Measurements from ENCODE around the gene MAN2B1. TPM values are rescaled to one million over a fixed set of nuclear protein-coding genes. Genes with fewer than 3 reads are reported as not detected.
"Not testable (repeated sequence)": the region's sequence is repeated elsewhere in the genome, so short reads cannot be mapped to it uniquely, and the experiment has no call there.

Gene MAN2B1
- polyA plus RNA-seq, 4 donors = 25.0 to 33.6 (median 30.1) TPM

DNA sequence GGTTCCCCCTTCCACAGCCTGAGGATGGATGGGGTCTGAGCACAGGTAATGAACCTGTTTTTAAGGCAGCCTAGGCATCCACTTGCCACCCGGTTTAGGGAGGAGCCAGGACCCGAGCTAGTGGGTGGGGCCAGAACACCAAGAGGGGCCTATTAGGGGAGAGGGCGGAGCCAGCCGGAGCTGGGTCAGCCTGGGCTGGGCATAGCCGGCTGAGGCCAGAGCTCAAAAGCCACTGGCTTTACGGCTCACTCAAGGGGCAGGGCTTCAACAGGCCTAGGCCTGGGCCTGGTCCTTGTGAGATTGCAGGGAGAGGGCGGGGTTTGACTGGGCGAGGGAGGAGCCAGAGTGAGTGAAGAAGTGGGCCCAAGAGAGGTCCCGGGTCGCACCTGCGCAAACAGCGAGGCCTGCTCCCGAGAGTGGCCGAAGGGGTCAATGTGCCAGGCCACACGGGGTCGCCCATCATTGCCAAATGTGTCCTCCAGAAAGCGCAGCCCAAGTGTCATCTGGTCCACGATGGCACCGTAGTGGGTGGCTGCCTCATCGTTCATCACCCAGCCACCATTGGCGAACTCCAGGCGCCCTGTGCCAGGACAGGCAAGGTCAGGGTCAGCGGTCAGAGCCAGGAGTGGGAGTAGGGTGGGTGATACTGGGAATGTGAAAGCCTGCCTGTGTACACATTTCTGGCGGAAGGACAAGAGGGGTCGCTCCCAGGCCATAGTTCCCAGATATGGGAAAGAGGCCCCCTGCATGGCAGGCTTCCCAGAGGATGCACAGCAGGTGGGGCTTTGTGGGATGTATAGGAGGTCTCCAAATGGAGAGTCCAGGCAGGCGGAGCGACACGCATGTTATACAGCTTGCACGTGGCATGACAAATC is 1.9 kb downstream of the MAN2B1 start:
- no peak for DNase-seq (ENCODE audit: low read depth in 4 of 4, low spot score in 3 of 4)

DNA sequence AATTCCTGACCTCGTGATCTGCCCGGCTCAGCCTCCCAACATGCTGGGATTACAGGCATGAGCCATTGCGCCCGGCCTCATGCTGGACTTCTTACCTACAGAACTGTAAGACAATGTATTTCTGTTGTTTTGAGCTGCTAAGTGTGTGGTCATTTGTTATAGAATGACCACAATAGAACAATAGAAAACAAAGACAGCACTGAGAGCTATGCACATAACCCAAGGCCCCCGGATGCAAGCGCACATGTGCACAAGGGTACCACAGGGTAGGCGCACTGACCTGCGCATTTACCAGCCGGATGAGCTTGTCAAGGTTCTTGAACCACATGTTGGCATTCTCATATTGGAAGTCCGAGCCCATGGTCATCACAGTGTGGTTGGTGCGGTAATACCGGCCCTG is 5.6 kb downstream of the MAN2B1 start:
- no peak for DNase-seq (ENCODE audit: low read depth in 4 of 4, low spot score in 3 of 4)

DNA sequence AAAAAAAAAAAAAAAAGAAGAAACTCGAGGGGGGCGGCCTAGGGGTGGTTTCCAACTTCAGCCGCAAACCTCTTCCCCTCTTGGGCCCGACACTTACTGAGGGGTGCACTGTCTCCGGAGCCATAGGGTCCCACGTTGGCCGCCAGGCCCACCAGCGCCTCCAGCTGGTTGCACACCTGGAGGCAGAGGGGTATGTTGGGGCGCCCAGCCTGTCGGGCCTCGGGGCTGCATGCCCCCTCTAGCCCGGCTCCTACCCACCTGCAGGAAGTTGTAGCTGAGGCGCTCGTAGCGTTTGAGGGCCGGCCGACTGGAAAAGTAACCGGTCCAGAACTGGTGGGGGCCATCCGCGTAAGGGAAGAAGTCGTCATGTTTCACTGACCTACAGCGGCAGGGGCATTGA is 8.6 kb downstream of the MAN2B1 start:
- DNase-seq (ENCODE audit: low read depth in 4 of 4, low spot score in 3 of 4) = no peak

DNA sequence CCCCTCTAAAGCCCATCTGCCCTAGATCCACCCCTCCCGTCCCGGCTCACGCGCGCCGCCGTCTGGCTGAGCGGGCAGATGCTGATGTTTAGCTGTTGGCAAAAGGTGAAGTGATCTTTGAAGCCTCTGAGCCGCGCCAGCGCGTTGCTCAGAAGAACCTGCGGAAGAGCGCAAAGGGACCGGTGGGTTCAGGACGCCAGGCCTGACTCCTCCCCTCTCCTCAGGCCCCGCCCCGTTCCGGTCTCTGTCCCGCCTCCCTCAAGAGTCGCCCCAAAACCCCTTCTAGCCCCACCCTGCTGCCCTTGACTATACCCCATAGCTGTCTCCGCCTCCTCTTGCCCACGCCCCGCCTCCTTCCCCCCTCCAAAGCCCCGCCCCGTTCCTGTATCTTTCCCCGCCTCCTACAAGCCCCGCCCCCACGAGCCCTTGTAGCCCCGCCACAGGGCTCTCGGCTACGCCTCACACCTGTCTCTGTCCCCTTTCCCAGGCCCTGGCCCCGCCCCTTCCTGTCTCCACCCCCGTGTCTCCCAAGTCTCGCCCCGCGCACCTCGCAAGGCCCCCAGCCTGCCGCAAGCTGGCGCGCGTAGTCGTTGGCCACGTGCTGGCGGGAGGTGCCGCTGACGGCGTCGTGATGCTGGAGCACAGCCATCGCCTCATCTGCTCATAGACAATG is 9.5 kb downstream of the MAN2B1 start:
- no peak for DNase-seq (ENCODE audit: low read depth in 4 of 4, low spot score in 3 of 4)

DNA sequence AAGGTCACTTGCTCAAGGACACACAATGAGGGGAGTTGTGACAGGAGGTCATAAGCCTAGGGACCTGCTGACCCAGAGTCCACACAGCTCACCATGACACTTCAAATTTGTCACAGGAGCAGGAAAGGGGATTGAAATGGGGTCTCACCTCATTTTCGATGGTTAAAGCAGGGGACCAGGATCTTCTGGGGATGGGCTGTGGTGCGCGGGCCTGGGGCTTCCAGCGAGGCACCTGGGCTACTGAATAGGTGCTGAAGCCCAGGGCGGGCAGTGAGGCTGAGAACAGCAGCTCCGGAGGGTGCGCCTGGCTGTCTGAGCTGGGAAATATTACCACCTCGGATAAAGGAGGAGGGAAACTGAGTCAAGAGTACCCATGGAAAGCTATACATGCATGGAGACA is 11.0 kb downstream of the MAN2B1 start:
- no peak for DNase-seq (ENCODE audit: low read depth in 4 of 4, low spot score in 3 of 4)

DNA sequence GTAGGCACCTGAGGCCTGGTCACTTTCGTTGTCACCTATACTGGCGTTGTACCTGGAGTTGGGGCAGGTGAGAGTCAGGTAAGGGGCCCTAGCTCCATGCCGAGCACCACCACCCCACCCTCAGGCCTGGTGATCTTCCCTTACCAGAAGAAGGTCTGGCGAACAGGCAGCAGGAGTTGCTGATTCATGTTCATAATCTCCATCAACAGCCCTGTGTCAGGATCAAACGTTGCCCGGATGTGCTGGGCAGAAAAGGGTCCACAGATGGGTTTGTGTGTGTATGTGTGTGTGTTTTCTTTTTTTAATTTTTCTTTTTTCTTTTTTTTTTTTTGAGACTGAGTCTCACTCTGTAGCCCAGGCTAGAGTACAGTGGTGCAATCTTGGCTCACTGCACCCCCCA is 14.3 kb downstream of the MAN2B1 start:
- no peak for DNase-seq (ENCODE audit: low read depth in 4 of 4, low spot score in 3 of 4)

DNA sequence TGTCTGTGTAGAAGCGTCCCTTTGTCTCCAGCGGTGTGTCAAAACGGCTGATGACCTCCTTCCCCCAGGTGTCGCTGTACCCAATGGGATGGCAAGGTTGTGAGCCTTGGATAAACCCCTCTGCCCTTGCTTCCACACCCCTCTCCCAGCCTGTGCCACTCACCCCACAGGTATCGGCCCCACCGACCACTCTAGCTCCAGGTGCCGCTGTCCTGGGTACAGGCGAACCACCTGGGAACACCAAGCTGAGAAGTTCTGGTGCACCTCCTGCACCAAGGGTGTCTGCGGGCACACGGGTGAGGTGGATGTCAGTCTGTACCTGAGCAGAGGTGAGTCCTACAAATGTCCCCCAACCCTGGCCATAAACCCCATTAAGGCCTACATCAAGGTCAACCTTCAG is 16.6 kb downstream of the MAN2B1 start:
- DNase-seq (ENCODE audit: low read depth in 4 of 4, low spot score in 3 of 4) = no peak

DNA sequence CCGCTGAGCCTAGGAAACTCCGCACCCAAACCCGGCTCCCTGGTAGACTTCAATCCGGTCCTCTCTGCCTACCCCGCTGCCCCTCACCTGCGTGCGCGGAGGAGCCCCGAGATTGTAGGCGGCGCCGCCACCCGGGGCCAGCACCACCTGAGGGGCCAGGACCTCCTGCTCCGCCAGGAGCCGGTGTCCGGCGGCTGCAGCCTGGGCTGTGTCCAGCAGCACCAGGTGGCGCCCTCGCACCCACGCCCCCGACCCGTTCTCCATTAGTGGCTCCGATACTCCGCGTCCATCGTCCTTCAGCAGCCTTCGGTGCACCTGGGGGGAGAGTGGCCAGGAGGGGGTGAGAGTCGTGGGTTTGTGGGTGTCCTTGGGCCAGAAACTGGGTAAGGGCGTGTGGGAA is 18.5 kb downstream of the MAN2B1 start:
- no peak for DNase-seq (ENCODE audit: low read depth in 4 of 4, low spot score in 3 of 4)

DNA sequence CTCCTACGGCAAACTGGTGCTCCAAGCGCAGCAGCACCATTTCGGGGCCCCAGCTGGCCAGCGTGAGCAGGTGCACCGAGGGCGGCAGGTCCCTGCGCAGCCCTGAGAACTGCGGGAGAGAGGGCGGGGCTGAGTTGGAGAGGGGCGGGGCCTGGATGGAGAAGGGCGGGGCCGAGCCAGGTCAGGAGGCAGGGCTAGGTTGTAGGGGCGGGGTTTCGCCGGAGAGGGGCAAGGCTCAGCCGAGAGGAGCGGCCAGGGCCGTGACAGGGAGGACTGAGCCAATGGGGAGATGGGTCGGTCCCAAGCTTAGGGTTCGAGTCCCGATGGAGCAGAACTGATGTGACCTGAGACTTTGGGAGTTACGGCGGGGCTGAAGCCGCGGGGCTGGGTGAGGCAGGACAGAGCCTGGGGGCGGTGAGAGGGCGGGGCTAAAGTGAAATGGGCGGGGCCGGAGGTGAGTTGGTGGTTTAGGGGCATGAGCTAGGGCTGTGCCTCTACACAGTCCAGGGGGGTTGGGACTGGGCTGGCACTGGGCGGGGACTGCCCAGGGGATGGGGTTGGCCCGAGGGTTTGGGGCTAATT is 19.0 kb downstream of the MAN2B1 start:
- DNase-seq (ENCODE audit: low read depth in 4 of 4, low spot score in 3 of 4) = no peak

DNA sequence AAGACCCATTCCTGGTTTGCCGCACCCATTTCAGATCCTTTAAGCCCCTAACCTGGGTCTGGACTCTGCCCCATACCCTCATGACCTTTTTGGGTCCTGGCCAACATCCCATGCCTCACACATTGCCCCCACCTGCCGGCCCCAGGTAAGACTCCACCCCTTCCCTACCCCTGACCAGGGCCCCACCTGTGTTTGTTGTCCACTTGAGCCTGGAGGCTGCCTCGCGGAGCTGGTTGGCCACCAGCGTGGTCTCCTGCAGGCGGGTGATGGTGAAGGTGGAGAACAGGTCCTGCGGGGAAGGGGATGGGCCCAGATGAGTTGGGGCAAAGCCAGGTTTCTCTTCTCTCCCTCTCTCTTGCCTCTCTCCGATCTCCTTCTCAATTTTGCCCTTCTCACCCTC is 19.5 kb downstream of the MAN2B1 start:
- DNase-seq (ENCODE audit: low read depth in 4 of 4, low spot score in 3 of 4) = no peak

DNA sequence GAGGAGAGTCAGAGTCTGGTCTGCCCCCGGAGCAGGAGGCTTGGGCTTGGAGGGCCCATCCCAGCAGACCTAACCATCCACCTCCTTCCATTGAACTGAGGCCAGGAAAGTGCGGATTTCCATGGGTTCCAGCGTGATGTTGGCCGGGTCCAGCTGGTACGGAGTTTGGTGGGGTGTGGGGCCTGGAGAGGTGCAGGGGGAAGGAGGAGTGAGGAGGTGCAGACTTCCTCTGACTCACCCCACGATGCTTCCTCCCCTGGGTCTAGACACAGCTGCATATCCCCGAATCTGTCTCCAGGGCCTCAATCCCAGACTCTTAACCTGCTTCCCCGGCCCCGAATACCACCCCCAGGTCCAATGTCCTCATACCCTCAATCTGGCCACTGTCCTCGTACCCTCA is 20.0 kb downstream of the MAN2B1 start:
- DNase-seq (ENCODE audit: low read depth in 4 of 4, low spot score in 3 of 4) = no peak

DNA sequence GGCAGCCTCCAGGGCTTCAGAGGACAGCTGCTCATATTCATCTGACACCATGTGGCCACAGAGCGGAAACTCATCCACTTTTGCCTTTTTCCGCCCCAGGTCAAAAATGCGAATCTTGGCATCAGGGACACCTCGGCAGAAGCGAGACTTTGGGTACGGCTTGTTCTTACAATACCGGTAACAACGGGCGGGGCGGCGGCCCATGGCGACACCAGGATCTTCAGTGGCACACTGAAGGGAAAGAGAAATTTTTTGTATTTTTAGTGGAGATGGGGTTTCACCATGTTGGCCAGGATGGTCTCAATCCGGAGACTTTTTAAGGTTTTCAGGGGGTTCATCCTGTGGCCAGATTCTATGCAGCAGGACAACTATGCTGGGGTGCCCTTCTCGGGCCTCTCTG is 22.8 kb downstream of the MAN2B1 start:
- DNase-seq (ENCODE audit: low read depth in 4 of 4, low spot score in 3 of 4) = not testable (repeated sequence)

DNA sequence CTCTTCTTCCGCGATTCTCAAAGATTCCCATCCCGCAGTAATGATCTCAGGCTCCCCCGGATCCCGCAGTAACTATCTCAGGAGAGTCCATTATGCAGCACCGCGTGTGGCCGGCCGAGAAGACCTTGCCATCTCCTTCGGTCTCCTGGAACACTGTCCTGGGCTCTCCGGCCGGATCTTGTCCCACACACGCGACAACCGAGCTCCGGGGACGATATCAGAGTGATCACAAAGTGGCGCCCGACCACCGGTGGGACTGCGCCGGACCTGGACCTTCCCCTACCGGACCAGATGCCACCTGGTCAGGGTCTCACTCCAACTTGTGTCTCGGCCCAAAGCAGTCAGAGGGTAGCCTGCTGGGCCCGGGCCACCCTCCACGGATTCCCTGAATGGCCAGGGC is 24.0 kb downstream of the MAN2B1 start:
- DNase-seq (ENCODE audit: low read depth in 4 of 4, low spot score in 3 of 4) = no peak

DNA sequence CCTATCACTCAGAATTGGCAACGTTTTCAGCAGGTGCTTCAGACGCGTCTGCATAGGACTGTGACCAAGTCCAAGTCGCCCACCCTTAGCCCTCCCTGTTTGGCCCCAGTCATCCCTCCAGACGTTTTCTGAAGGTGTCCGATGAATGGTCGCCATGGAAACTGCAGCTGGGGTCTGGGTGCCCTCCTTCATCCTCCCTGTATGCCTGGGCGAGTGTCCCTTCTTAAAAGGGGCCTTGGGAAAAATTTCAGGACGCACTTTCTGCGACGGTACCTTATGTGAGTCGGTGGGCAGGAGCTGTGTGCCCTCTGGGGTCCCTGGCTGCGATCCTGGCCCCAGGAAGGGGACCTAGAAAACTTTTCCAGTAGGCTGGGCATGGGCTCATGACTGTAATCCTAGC is 25.1 kb downstream of the MAN2B1 start:
- no peak for DNase-seq (ENCODE audit: low read depth in 4 of 4, low spot score in 3 of 4)

DNA sequence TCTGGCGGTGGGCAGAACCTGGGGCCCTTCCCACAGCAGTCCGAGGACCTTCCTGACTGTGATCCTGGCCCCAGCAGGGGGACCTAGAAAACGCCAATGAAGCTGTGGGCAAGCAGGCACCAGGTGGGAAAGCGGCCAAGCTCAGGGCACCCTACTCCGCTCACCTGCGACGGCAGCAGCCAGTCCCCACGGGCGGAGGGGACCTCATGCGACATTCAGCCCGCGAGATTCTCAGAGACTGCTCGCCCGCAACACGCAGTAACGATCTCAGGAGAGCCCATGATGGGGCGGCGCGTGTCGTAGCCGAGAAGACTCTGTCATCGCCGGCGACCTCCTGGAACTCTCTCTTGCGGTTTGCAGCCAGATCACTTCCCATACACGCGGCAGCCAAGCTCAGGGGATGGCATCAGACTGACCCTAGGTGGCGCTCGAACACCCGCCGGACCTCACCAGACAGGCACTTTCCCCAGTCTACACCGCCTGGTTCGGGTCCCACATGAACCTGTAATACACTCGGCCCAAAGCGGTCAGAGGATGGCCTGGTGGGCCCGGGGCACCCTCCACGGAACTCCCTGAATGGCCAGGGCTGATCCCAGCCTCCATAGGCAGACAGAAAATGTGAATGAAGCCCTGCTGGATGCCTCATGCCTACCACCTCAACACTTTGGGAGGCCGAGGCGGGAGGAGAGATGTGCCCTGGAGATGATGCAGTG is 26.5 kb downstream of the MAN2B1 start:
- DNase-seq (ENCODE audit: low read depth in 4 of 4, low spot score in 3 of 4) = peak; percentile 36 to 62 (median 42)

DNA sequence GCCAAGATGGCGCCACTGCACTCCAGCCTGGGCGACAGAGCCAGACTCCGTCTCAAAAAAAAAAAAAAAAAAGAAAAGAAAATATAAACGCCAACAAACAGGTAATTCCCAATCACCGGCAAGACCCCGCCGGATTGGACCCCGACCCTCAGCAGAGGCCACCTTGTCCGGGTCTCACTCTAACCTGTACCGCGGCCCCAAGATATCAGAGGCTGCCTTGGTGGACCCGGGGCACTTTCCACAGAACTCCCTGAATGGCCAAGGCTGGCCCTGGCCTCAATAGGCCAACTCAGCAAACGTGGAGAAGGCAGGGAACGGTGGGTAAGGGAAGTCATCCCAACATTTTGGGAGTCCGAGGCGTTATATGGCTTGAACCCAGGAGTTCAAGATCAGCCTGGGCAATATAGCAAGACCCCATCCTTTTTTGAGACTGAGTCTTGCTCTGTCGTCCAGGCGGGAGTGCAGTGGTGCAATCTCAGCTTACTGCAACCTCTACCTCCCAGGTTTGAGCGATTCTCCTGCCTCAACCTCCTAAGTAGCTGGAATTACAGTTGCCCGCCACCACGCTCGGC is 27.8 kb downstream of the MAN2B1 start:
- DNase-seq (ENCODE audit: low read depth in 4 of 4, low spot score in 3 of 4) = no peak

DNA sequence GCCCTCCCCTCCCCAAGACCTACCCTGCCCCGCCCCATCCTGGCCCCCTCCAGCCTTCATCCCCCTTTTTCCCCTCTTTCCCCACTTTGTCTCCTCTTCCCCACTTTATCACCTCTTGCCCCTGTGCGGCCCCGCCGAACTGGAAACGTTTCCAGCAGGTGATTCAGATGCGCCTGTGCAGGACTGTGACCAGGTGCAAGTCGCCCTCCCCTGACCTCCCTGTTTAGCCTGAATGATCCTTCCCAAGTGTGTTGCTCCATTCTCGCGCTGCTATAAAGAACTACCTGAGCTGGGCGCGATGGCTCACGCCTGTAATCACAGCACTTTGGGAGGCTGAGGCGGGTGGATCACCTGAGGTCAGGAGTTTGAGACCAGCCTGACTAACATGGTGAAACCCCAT is 29.9 kb downstream of the MAN2B1 start:
- DNase-seq (ENCODE audit: low read depth in 4 of 4, low spot score in 3 of 4) = no peak

DNA sequence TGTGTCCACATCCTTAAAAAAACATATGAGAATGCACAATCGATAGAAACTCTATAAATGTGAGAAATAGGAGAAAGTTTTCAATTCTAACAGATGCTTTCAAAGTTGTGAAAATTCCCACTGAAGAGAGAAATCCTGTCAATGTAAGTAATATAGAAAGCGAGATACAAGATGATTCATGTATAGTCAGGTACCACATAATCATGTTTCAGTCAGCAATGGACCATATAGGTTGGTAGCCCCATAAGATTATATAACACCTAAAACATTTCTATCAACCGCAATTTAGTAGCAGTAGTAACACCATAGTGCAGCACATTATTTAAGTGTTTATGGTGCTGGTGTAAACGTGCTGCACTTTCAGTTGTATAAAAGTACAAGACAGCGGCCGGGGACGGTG is 37.3 kb downstream of the MAN2B1 start:
- no peak for DNase-seq (ENCODE audit: low read depth in 4 of 4, low spot score in 3 of 4)

DNA sequence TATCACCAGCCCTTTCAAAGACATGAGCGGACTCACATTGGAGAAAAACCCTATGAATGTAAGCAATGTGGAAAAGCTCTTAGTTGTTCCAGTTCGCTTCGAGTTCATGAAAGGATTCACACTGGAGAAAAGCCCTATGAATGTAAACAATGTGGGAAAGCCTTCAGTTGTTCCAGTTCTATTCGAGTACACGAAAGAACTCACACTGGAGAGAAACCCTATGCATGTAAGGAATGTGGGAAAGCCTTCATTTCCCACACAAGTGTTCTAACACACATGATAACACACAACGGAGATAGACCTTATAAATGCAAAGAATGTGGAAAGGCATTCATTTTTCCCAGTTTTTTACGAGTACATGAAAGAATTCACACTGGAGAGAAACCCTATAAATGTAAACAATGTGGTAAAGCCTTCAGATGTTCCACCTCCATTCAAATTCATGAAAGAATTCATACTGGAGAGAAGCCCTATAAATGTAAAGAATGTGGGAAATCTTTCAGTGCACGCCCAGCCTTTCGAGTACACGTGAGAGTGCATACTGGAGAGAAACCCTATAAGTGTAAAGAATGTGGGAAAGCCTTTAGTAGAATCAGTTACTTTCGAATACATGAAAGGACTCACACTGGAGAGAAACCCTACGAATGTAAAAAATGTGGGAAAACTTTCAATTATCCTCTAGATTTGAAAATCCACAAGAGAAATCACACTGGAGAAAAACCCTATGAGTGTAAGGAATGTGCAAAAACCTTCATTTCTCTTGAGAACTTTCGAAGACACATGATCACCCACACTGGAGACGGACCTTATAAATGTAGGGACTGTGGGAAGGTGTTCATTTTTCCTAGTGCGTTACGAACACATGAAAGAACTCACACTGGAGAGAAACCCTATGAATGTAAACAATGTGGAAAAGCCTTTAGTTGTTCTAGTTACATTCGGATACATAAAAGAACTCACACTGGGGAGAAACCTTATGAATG is 38.2 kb downstream of the MAN2B1 start:
- no peak for DNase-seq (ENCODE audit: low read depth in 4 of 4, low spot score in 3 of 4)

DNA sequence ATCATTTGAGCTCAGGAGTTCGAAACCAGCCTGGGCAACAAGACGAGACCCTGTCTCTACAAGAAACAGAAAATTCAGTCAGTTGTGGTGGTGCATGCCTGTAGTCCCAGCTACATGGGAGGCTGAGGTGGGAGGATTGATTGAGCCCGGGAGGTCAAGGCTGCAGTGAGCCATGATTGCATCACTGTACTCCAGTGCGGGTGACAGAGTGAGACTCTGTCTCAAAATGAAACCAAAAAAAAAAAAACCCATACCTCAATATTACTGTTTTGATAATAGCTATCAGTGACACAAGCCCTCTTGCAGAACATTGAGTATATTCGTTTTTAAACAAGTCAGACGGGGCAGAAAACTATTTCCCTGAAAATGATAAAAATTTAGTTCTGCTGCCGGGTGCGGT is 39.6 kb downstream of the MAN2B1 start:
- DNase-seq (ENCODE audit: low read depth in 4 of 4, low spot score in 3 of 4) = no peak

All from left renal pelvis (tissue), 4 donors.